ENCODE data around the gene ROBO1. TPM values are rescaled to one million over a fixed set of nuclear protein-coding genes. Genes with fewer than 3 reads are reported as not detected.
A peak's percentile ranks its signal among the peaks of the same experiment; 100 is the strongest.

The ROBO1 gene
- total RNA-seq, 1 donor from 2014 or later = 78.0 TPM

DNA sequence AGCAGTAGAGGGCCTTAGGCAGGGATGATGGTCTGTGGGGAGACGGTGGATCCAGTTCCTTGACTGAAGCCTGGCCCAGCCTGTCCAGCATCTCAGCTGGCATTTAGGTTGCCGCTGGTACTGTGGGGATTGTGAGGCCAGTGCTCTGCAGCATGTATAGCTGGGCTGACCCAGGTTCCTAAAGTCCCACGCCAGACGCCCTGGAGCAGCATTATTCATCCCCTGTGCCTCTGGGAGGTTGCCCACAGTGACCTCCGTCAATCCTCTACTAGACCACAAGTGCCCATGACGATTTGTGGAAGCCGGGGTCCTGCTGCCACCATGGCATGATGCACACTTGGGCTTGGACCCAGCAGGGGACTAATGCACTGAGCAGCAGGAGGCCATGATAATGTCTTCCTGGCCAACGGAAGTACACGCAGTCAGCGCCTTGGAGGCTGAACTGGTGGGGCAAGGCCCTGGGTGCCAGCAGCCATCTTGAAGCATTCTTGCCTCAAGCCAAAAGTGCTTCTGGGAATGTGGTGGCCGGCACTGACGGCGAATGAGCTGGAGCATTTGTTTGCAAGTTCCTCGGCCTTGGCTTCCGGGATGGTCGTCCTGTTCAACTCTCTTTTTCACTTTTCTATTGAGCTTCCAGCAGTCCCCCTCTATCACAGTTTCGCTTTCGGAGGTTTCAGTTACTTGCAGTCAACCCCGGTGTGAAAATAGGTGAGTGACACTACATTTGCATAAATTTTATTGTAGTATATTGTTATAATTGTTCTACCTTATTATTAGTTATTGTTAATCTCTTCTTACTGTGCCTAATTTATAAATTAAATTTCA is 949.4 kb downstream of the ROBO1 start:
- Mint-ChIP-seq H3K27me3 (no peaks in the 10 kb centered on the region), H3K4me3 (ENCODE audit: low read depth) (no peak overlapping the region), H3K9me3 (ENCODE audit: low read depth) (peaks cover 7% of the 10 kb centered on the region), H3K36me3 (ENCODE audit: insufficient read depth) (peaks cover 8% of the 10 kb centered on the region), H3K27ac (no peak overlapping the region), H3K4me1 (ENCODE audit: low read depth) (peaks cover 17% of the 10 kb centered on the region)
- TF ChIP-seq, protein P1, sequence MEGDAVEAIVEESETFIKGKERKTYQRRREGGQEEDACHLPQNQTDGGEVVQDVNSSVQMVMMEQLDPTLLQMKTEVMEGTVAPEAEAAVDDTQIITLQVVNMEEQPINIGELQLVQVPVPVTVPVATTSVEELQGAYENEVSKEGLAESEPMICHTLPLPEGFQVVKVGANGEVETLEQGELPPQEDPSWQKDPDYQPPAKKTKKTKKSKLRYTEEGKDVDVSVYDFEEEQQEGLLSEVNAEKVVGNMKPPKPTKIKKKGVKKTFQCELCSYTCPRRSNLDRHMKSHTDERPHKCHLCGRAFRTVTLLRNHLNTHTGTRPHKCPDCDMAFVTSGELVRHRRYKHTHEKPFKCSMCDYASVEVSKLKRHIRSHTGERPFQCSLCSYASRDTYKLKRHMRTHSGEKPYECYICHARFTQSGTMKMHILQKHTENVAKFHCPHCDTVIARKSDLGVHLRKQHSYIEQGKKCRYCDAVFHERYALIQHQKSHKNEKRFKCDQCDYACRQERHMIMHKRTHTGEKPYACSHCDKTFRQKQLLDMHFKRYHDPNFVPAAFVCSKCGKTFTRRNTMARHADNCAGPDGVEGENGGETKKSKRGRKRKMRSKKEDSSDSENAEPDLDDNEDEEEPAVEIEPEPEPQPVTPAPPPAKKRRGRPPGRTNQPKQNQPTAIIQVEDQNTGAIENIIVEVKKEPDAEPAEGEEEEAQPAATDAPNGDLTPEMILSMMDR (IDR thresholded peaks at IDR 0.05; ENCODE audit: unreplicated experiment) = no peak
- DNase-seq (ENCODE audit: low spot score, unreplicated experiment) = no peak

DNA sequence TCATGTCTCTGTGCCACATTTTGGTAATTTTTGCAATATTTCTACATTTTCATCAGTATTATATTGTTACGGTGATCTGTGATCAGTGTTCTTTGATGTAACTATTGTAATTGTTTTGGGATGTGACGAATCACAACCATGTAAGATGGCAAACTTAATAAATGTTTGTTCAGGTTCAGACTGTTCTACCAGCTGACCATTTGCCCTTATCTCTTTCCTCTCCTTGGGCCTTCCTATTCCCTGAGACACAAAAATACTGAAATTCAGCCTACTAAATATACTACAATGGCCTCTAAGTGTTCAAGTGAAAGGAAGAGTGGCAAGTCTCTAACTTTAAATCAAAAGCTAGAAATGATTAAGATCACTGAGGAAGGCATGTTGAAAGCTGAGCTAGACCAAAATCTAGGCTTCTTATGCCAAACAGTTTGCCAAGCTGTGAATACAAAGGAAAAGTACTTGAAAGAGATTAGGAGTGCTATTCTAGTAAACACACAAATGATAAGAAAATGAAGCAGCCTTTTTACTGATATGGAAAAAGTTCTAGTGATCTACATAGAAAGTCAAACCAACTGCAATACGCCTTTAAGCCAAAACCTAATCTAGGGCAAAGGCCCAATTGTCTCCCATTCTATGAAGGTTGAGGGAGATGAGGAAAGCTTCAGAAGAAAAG is 952.8 kb downstream of the ROBO1 start:
- DNase-seq (ENCODE audit: low spot score, unreplicated experiment) = no peak
- Mint-ChIP-seq H3K4me1 (ENCODE audit: low read depth) (peaks cover 15% of the 10 kb centered on the region), H3K27me3 (no peaks in the 10 kb centered on the region), H3K27ac (no peak overlapping the region), H3K9me3 (ENCODE audit: low read depth) (peaks cover 7% of the 10 kb centered on the region), H3K36me3 (ENCODE audit: insufficient read depth) (peaks cover 8% of the 10 kb centered on the region), H3K4me3 (ENCODE audit: low read depth) (no peak overlapping the region)
- TF ChIP-seq, protein P1 (IDR thresholded peaks at IDR 0.05; ENCODE audit: unreplicated experiment) = no peak

DNA sequence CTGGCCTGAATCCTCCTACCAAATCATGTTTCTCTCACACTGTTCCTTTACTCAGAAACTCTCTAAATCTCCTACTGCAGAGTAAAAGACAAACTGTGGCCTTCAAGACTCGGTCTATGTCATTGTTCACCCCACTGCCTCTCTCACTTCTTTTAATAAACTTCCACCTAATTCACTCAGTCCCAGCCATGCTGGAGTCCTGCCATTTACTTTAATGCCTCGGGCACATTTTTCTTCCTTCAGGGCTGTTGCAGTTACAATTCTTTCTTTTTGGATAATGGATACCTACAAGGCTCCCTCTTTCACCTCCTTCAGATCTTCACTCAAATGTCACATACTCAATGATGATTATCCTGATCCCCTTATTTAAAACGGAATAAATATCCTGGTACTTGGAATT is 955.6 kb downstream of the ROBO1 start:
- peaks cover 3% of the 10 kb centered on the region for H3K9me3 Mint-ChIP-seq (ENCODE audit: low read depth)
- TF ChIP-seq, protein P1 (IDR thresholded peaks at IDR 0.05; ENCODE audit: unreplicated experiment) = no peak
- no peak overlapping the region for H3K4me3 Mint-ChIP-seq (ENCODE audit: low read depth)
- H3K27me3 Mint-ChIP-seq = no peaks in the 10 kb centered on the region
- no peak for DNase-seq (ENCODE audit: low spot score, unreplicated experiment)
- H3K4me1 Mint-ChIP-seq (ENCODE audit: low read depth) = peaks cover 15% of the 10 kb centered on the region
- H3K36me3 Mint-ChIP-seq (ENCODE audit: insufficient read depth) = peaks cover 3% of the 10 kb centered on the region
- no peak overlapping the region for H3K27ac Mint-ChIP-seq

DNA sequence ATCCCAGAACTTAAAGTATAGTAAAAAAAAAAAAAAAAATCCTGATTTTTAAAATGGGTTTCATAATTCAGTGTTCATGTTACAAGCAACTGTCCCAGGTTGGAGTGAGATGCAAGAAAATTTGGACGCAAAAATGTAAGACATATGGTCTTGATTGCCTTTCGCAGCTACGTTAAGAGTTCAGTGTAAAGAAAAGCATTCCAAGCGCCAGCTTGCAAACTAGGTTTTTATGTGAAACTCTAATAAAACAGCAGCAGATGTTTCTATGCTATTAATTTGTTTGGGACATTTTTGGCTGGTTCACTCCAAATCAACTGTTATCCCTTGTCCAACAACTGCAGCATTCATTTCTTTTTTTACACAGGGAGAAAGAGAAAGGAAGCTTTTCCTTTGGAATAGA is 957.8 kb downstream of the ROBO1 start:
- H3K36me3 Mint-ChIP-seq (ENCODE audit: insufficient read depth) = peaks cover 3% of the 10 kb centered on the region
- no peak overlapping the region for H3K27ac Mint-ChIP-seq
- no peak for DNase-seq (ENCODE audit: low spot score, unreplicated experiment)
- H3K4me3 Mint-ChIP-seq (ENCODE audit: low read depth) = no peak overlapping the region
- H3K4me1 Mint-ChIP-seq (ENCODE audit: low read depth) = peaks cover 10% of the 10 kb centered on the region
- TF ChIP-seq, protein P1 (IDR thresholded peaks at IDR 0.05; ENCODE audit: unreplicated experiment) = no peak
- peaks cover 3% of the 10 kb centered on the region for H3K9me3 Mint-ChIP-seq (ENCODE audit: low read depth)
- no peaks in the 10 kb centered on the region for H3K27me3 Mint-ChIP-seq

DNA sequence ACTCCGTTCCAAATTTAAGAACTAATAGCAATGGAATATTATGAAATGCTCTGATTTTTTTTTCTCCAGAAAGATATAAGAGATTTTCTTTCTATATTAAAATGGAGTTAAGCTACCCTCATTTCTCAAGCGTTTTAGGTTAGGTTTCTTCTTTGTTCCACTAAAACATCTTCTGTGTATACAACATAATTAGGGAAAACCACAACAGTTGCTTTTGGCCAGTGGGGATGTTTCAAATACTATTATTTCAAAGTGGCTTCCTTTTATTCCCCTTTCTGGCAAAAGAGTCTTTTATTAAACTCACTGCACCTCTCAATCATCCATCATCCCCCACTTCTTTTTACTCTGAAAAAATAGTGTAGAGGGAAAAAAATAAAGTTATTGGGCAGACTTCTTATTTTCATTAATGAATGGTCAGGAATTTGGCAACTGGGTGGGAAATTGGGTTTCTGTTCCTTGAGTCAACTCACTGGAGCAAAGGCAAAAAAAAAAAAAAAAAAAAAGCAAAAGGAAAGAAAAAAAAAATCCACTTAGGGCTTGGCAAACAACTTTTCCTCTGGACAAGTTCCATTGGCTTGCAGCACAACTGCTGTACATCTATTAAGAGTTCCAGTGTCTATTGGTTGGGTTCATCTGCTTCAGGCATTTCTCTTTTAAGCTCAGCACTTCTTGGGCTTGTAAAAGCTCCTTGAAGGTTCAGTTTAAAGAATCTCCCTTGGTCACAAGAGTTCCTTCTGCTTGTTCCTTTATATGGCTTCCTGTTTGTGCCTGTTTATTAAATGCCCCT is 963.4 kb downstream of the ROBO1 start:
- Mint-ChIP-seq H3K27me3 (no peaks in the 10 kb centered on the region), H3K4me1 (ENCODE audit: low read depth) (peaks cover 15% of the 10 kb centered on the region), H3K9me3 (ENCODE audit: low read depth) (peaks cover 7% of the 10 kb centered on the region), H3K27ac (peak overlapping the region; percentile 20), H3K36me3 (ENCODE audit: insufficient read depth) (peaks cover 5% of the 10 kb centered on the region), H3K4me3 (ENCODE audit: low read depth) (no peak overlapping the region)
- TF ChIP-seq, protein P1 (IDR thresholded peaks at IDR 0.05; ENCODE audit: unreplicated experiment) = no peak
- no peak for DNase-seq (ENCODE audit: low spot score, unreplicated experiment)
